ENCODE data around the gene CATSPER3. TPM values are rescaled to one million over a fixed set of nuclear protein-coding genes. Genes with fewer than 3 reads are reported as not detected.

CATSPER3 gene
- total RNA-seq, 1 experiment from 2014 or later = 1.7 TPM

DNA sequence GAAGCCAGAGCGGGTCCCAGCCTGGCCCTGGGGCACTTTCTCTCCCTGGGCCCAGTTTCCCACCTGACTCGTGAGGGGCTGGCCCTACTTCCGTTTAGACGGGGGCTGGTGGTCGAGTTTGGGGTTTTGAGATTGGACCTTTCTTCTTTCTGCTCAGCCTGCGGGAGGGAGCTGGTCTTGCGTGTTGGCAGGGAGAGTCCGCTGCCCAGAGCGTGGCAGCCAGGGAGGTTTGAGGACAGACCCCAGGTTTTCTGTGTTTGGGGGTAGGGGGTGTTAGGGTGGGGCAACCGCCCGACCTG, 72.3 kb downstream of the CATSPER3 start:
- Histone ChIP-seq H3K27ac (ENCODE audit: low read depth, low read length) (no peak overlapping the region), H3K27me3 (ENCODE audit: insufficient read depth, low read length) (0 out of 2 replicates have a peak, but pooled peaks cover 2% of the 10 kb centered on the region), H3K4me3 (replicated peaks in 1 of 2; ENCODE audit: low read depth in 1 of 2, low read length in 2 of 2) (no peak overlapping the region), H3K9me3 (ENCODE audit: control insufficient read depth in 1 of 2, insufficient read depth in 1 of 2, low read depth in 1 of 2, low read length in 2 of 2) (no peaks in the 10 kb centered on the region), H4K20me1 (ENCODE audit: insufficient read depth) (no peaks in the 10 kb centered on the region), H2AFZ (ENCODE audit: low read depth, low read length, poor library complexity, severe bottlenecking) (no peak overlapping the region), H3K4me1 (ENCODE audit: control insufficient read depth in 1 of 2, insufficient read depth in 2 of 2, low read length in 2 of 2) (peaks cover 5 to 30% of the 10 kb centered on the region in 2 experiments), H3K4me2 (ENCODE audit: low read length) (no peak overlapping the region; the same call in 1 of the 2 replicates), H3K36me3 (ENCODE audit: control insufficient read depth in 1 of 2, insufficient read depth in 2 of 2, low read length in 2 of 2) (no peaks in the 10 kb centered on the region), H3K9ac (ENCODE audit: low read length) (no peak overlapping the region), H3K79me2 (ENCODE audit: insufficient read depth, low read length) (no peaks in the 10 kb centered on the region), H3K9me2 (ENCODE audit: insufficient read depth) (no peaks in the 10 kb centered on the region)
- no TSS peak for BruUV-seq (replicated peaks)
- RAD21 ChIA-PET (ENCODE audit: low non-redundant PET in 1 of 2, low total read pairs in 2 of 2, uncharacterized antibody in 2 of 2, unreplicated experiment in 2 of 2) = no interaction called here
- intact Hi-C loops (cut with micrococcal nuclease) = no loop called here
- TF ChIP-seq CBX3 (IDR thresholded peaks at IDR 0.05; ENCODE audit: low read depth) = no peak
- TF ChIP-seq, protein P1, sequence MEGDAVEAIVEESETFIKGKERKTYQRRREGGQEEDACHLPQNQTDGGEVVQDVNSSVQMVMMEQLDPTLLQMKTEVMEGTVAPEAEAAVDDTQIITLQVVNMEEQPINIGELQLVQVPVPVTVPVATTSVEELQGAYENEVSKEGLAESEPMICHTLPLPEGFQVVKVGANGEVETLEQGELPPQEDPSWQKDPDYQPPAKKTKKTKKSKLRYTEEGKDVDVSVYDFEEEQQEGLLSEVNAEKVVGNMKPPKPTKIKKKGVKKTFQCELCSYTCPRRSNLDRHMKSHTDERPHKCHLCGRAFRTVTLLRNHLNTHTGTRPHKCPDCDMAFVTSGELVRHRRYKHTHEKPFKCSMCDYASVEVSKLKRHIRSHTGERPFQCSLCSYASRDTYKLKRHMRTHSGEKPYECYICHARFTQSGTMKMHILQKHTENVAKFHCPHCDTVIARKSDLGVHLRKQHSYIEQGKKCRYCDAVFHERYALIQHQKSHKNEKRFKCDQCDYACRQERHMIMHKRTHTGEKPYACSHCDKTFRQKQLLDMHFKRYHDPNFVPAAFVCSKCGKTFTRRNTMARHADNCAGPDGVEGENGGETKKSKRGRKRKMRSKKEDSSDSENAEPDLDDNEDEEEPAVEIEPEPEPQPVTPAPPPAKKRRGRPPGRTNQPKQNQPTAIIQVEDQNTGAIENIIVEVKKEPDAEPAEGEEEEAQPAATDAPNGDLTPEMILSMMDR (IDR thresholded peaks at IDR 0.05 in 2 of 3, conservative IDR thresholded peaks at IDR 0.05 in 1 of 3; ENCODE audit: borderline replicate concordance in 1 of 3, insufficient read depth in 1 of 3, low read depth in 2 of 3, low read length in 2 of 3) = no peak
- no peak for TF ChIP-seq ZNF274 (IDR thresholded peaks at IDR 0.05; ENCODE audit: low read depth, low read length)
- no peak for TF ChIP-seq YY1 (IDR thresholded peaks at IDR 0.05; ENCODE audit: extremely low read depth, insufficient replicate concordance, low read depth, low read length)
- TF ChIP-seq SP1 (IDR thresholded peaks at IDR 0.05; ENCODE audit: low read depth) = no peak
- no peak for TF ChIP-seq CEBPB (IDR thresholded peaks at IDR 0.05; ENCODE audit: low read depth)
- no peak for TF ChIP-seq POLR2AphosphoS5 (IDR thresholded peaks at IDR 0.05; ENCODE audit: low read depth, low read length)
- TF ChIP-seq TCF7L2 (IDR thresholded peaks at IDR 0.05; ENCODE audit: borderline replicate concordance, extremely low read depth, insufficient read depth, insufficient read length) = no peak
- TF ChIP-seq ELF1 (IDR thresholded peaks at IDR 0.05; ENCODE audit: borderline replicate concordance, low read depth) = no peak
- DNase-seq (ENCODE audit: low read depth, low spot score) = no peak
- CTCF ChIA-PET = no interaction called here
- POLR2A ChIA-PET = no interaction called here
- no peak for ATAC-seq

Data from HCT116 (cell line).